ENCODE results near the gene SCN2B. TPM values are rescaled to one million over a fixed set of nuclear protein-coding genes. Genes with fewer than 3 reads are reported as not detected.

SCN2B gene
- total and polyA plus RNA-seq, 2 of the 4 experiments (the other 2 are of a cell fraction) = under 0.01 to 0.05 TPM

- BruUV-seq (replicated peaks) = no TSS peak
- H3K4me1 ChIP-seq (ENCODE audit: control insufficient read depth, insufficient read depth, low read length) = no peaks in the 10 kb centered on the region
Measured at GRCh38 chr11:118167906-118168305, 8.5 kb downstream of the SCN2B start.

More at GRCh38 chr11:118167906-118168305, 8.5 kb downstream of the SCN2B start:
- intact Hi-C loops (cut with micrococcal nuclease) = no loop called here
- no peaks in the 10 kb centered on the region for H3K9me1 ChIP-seq (ENCODE audit: insufficient read depth, low read length)
- no peaks in the 10 kb centered on the region for H3K9me3 ChIP-seq (ENCODE audit: control insufficient read depth, insufficient read depth, low read length)
- no peaks in the 10 kb centered on the region for H3K79me1 ChIP-seq (ENCODE audit: low read depth in 1 of 2, low read length in 2 of 2)
- POLR2A ChIA-PET (ENCODE audit: unreplicated experiment) = no interaction called here
- TF ChIP-seq BHLHE40 (IDR thresholded peaks at IDR 0.05; ENCODE audit: low read depth, low read length) (no peak), RCOR1 (IDR thresholded peaks at IDR 0.05; ENCODE audit: insufficient replicate concordance, low read length) (no peak), MAFK (IDR thresholded peaks at IDR 0.05; ENCODE audit: low read depth, low read length) (no peak), USF2 (IDR thresholded peaks at IDR 0.05; ENCODE audit: low read depth, low read length) (no peak), MAZ (IDR thresholded peaks at IDR 0.05; ENCODE audit: borderline replicate concordance, low read depth, low read length) (no peak), ELK1 (IDR thresholded peaks at IDR 0.05; ENCODE audit: borderline replicate concordance, low read depth, low read length) (no peak), CHD1 (IDR thresholded peaks at IDR 0.05; ENCODE audit: low read depth, low read length) (no peak), CTCF (conservative IDR thresholded peaks at IDR 0.05; ENCODE audit: low read depth, low read length) (no peak), RAD21 (IDR thresholded peaks at IDR 0.05; ENCODE audit: low read length) (no peak), CEBPB (IDR thresholded peaks at IDR 0.05; ENCODE audit: low read depth, low read length) (no peak), SMC3 (IDR thresholded peaks at IDR 0.05; ENCODE audit: low read depth, low read length) (no peak), RFX5 (IDR thresholded peaks at IDR 0.05; ENCODE audit: low read depth, low read length) (no peak), NFE2L2 (IDR thresholded peaks at IDR 0.05; ENCODE audit: low read depth, low read length) (no peak), FOS (IDR thresholded peaks at IDR 0.05; ENCODE audit: low read depth, low read length) (no peak), POLR2A (IDR thresholded peaks at IDR 0.05; ENCODE audit: low read depth, low read length) (no peak)
- in situ Hi-C loops (cut with MboI; ENCODE audit: low sequenced_read_pairs) = no loop called here
- no peak overlapping the region for H3K4ac ChIP-seq (ENCODE audit: low read depth, low read length)
- no peak overlapping the region for H2BK120ac ChIP-seq (ENCODE audit: low read depth, low read length)
- no peak overlapping the region for H4K5ac ChIP-seq (ENCODE audit: low read depth, low read length)
- no peaks in the 10 kb centered on the region for H3K36me3 ChIP-seq (ENCODE audit: control insufficient read depth, insufficient read depth, low read length)
- no CpG with 5 or more reads among the region's 12 CpGs for WGBS, 2 experiments (ENCODE audit: extremely low coverage in 2 of 2, insufficient read length in 1 of 2)
- CTCF ChIA-PET = no interaction called here
- H3K14ac ChIP-seq (replicated peaks; ENCODE audit: low read depth, low read length) = no peak overlapping the region
- no peak overlapping the region for H4K8ac ChIP-seq (ENCODE audit: low read depth in 2 of 2, low read length in 2 of 2)
- H3K27ac ChIP-seq (ENCODE audit: insufficient read depth, low read length) = no peak overlapping the region
- H2AFZ ChIP-seq (replicated peaks; ENCODE audit: low read length, poor library complexity) = no peak overlapping the region
- DNase-seq (no peak), ATAC-seq (ENCODE audit: low read depth) (no peak)
- H3K27me3 ChIP-seq (ENCODE audit: control insufficient read depth, insufficient read depth, low read length) = peaks cover 20% of the 10 kb centered on the region
- no peak overlapping the region for H3K23ac ChIP-seq (ENCODE audit: low read depth, low read length)
- H3K56ac ChIP-seq (ENCODE audit: extremely low read depth, insufficient read depth, low read length) = no peak overlapping the region
- H3K4me2 ChIP-seq (ENCODE audit: low read depth, low read length) = no peak overlapping the region
- dilution Hi-C loops (cut with HindIII; ENCODE audit: low sequenced_read_pairs, unreplicated experiment) = no loop called here
- no peaks in the 10 kb centered on the region for H4K20me1 ChIP-seq (ENCODE audit: insufficient read depth, low read length)
- no peak overlapping the region for H3K18ac ChIP-seq (ENCODE audit: low read depth, low read length)
- no peak overlapping the region for H3K9ac ChIP-seq (ENCODE audit: low read depth, low read length)
- H2AK9ac ChIP-seq (replicated peaks; ENCODE audit: low read depth, low read length, poor library complexity) = no peak overlapping the region
- H2BK5ac ChIP-seq (ENCODE audit: low read depth, low read length, poor library complexity, severe bottlenecking) = no peak overlapping the region
- H4K91ac ChIP-seq (ENCODE audit: insufficient read depth, low read depth, low read length) = no peak overlapping the region
- H2AK5ac ChIP-seq (ENCODE audit: low read depth, low read length) = no peak overlapping the region
- H2BK20ac ChIP-seq (ENCODE audit: low read depth, low read length) = no peak overlapping the region
- no peak overlapping the region for H3K4me3 ChIP-seq (ENCODE audit: insufficient read depth, low read depth, low read length)
- H2BK15ac ChIP-seq (ENCODE audit: low read depth, low read length) = no peak overlapping the region

Data from IMR-90 (cell line).